Fibroblast of lung (primary cell): ENCODE results near the gene INTU.

Experiments used
- EZH2 ChIP-seq: IDR thresholded peaks from 2 replicates; pipeline ENCODE4 v1.5.1; 2012; ENCODE audit warnings: low read length, control low read depth, mild to moderate bottlenecking; ENCODE audit errors: missing control alignments
- TF ChIP-seq, protein P1 (sequence below), 2 donors: IDR thresholded peaks in 1 of 2; conservative IDR thresholded peaks in 1 of 2; 1 replicate in 1 of 2; 2 replicates in 1 of 2; pipeline ENCODE4 v1.5.1; 2011 to 2012; ENCODE audit warnings: low read length in 2 of 2, control low read depth in 1 of 2, inconsistent platforms in 1 of 2, low read depth in 1 of 2, mild to moderate bottlenecking in 1 of 2

DNA sequence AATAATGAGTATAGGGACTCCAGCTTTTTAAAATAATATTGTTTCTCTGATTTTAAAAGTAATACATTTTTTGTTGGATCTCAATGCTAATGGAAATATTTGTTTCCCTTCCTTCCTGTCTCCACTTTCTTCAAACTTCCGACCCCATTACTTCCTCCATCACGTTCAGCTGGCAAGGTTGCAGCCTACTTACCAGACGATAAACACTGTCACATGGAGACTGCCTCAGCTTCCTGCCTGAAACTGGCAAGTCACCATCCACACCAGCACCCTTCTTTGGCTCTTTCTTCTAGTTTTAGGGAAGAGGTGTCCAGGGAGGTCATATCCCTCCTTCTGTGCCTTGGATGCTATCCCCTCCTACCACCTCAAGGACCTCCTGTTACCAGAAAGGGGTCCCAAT lies 3.4 kb upstream of the INTU start:
- TF ChIP-seq, protein P1, sequence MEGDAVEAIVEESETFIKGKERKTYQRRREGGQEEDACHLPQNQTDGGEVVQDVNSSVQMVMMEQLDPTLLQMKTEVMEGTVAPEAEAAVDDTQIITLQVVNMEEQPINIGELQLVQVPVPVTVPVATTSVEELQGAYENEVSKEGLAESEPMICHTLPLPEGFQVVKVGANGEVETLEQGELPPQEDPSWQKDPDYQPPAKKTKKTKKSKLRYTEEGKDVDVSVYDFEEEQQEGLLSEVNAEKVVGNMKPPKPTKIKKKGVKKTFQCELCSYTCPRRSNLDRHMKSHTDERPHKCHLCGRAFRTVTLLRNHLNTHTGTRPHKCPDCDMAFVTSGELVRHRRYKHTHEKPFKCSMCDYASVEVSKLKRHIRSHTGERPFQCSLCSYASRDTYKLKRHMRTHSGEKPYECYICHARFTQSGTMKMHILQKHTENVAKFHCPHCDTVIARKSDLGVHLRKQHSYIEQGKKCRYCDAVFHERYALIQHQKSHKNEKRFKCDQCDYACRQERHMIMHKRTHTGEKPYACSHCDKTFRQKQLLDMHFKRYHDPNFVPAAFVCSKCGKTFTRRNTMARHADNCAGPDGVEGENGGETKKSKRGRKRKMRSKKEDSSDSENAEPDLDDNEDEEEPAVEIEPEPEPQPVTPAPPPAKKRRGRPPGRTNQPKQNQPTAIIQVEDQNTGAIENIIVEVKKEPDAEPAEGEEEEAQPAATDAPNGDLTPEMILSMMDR (conservative IDR thresholded peaks at IDR 0.05 in 1 of 2, IDR thresholded peaks at IDR 0.05 in 1 of 2; ENCODE audit: low read depth in 1 of 2, low read length in 2 of 2) = no peak
- TF ChIP-seq EZH2 = no peak
